Kidney tubule cell (primary cell): ENCODE data around the gene EBF3.

Experiments
- DNase-seq: peaks from one replicate; pipeline ENCODE4 v3.0.0-alpha.2; 2018; ENCODE audit warnings: low spot score

Gene EBF3

DNA sequence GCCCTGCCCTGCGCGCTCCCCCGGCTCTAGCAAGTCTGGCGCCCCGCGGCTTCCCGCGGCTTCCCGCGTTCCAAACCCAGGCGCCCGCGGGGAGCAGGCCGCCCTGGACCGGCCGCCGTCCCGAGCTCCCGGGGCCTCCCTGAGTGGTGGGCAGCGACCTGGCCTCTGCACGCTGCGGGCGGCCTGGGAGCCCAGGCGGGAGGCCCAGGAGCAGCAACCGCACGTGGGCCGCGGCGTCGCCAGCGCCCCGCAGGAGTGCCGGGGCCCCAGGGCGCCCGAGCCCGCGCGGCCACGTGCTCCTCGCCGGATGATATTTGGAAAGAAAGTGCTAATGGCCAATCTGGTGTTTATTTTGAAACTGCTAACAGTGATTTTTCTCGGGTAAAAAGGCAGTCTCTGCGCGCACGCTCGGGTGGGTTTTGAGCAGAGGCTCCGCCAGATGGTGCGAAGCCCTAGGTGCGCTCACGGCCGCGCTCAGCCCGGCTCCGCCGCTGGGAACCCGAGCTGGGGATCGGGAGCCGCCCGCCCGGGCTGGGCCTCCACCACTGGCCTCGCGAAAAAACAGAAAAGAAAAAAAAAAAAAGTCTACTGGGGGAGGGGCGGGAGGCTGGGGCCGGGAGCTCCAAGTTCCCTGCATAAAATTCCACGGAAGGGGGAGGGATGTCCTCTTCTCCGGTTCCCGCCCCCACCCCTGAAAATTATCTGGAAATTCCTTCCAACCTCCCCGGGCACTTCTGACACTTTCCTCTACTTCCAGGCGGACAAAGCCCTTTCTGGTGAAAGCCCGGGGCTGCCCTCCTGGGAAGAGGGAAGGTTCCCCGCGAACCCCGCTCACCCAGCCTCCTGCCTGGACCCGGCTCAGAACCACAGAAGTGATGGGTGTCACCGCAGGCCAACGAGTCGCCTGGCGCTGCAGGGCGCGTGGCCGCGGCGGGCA, 4.3 kb downstream of the EBF3 start:
- no peak for DNase-seq

- DNase-seq = no peak
Observed at GRCh38 chr10:129958629-129959543, 5.2 kb downstream of the EBF3 start.

DNA sequence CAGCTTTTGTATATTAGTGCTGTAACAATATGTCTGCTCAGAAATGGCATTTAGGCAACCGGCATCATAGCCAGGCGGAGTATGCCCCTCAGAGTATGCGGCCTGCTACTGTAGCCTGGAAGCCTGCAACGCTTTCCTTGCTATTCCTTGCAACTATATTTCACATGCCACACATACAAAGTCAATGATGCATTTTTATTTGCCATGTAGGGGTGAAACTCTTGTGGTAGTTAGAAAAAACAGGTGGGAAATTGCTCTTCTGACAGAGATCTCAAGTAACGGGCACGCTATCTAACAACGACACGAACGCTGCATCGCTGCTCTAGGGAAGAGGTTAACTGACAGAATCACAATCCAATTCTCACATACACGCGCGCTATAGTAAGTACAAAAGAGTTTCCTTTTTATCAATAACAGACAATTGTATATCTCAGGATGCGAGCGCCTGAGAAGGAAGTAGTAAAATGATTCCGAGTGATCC, 5.9 kb downstream of the EBF3 start:
- no peak for DNase-seq

- DNase-seq = no peak
Observed at GRCh38 chr10:129956876-129957673, 7.0 kb downstream of the EBF3 start.

GRCh38 chr10:129956286-129956670, 7.8 kb downstream of the EBF3 start:
- no peak for DNase-seq

- DNase-seq = peak; percentile 79
Observed at GRCh38 chr10:129955601-129956285, 8.3 kb downstream of the EBF3 start.

- no peak for DNase-seq
Observed at GRCh38 chr10:129954492-129955315, 9.4 kb downstream of the EBF3 start.

DNA sequence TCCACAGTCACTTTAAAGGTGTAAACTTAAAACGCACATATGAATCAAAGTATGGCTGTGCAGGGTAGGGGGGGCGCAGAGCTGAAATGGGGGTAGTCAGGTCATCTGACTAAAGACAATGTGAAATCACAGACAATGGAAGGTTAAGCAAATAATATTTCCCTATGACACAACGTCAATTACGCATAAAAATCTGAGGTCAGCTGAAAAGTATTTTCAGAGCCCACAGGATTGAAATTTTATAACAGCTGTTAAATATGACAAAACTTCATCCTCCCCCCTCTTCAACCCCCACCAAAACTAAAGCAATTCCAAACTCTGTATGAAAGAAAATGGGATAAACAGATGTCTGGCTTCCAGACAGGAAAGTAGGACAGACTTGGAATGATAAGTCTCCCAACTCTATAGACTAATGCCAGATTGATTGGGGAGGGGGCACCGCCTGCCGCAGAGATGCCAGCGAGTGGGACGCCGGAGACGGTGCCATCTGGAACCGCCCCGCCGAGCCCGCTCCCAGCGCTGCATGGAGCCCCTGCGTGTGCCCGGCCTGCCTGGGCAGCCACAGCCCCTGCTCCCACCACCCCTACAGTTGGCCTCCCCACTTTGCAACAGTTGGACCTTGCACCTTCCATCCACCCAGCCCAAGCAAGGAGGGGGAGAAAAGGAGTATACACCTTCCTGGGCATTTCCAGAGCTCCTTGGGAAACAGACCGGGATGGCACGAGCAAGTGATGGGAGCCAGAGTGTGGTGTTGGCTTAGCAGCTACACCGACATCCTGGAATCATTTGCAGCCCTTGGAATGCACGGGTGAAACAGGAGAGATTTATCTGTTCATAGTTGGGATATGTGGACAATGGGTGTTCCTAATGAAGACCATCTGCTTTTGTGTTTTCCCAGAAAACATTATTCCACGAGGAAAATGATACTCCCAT, 10.7 kb downstream of the EBF3 start:
- DNase-seq = no peak

DNA sequence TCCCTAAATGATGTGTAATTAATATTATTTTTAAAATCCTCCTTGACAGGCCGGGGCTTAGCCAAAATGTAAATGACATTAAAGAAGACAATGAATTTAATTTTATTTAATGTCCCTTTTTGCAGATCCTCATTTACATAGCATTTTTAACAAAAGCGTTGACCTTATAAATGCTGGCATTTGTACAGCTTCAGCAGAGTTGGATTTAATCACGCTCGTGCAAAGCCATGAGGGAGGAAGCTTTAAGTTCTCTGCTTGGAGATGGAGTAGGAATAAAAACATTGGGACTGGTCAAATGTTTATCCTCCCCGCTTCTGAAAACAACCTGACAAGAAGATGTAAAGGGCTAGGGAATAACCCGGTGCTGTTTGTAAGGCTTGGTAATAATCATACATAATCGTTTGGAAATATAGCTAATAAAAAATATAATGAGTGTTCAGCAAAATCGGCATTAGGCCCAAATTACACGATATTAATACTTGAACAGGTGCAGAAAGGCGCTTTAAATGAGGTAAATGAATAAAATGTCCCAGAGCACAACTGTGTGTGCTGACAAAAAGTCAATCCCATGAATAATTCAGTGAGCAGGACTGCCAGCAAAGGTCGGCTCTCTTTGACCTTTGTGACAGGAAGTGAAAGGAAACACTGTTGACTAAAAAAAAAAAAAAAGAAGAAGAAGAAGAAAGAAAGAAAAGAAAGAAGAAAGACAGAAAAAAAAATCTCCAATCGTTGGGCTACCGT, 11.5 kb downstream of the EBF3 start:
- no peak for DNase-seq

- no peak for DNase-seq
Observed at GRCh38 chr10:129951970-129952265, 12.2 kb downstream of the EBF3 start.

- no peak for DNase-seq
Observed at GRCh38 chr10:129951101-129951969, 12.7 kb downstream of the EBF3 start.

DNA sequence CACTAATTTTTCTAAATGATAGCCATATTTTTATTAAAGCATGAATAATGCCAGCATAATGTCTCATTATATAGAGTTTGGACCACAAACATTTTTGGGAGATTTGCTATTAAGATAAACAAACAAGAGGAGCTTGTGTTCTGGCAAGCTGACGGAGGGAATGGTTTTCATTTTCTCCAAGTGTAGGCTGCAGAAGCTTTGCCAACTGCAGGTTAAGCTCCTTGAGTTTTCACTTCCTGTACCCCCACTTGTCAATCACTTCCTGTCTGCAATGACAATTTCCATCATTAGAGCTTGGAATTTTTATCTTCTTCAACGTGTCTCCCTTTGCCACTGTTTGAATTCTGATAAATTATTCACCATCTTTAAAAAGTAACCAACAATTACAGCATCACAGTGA, 13.4 kb downstream of the EBF3 start:
- DNase-seq = no peak

- DNase-seq = no peak
Observed at GRCh38 chr10:129949891-129950291, 14.2 kb downstream of the EBF3 start.

GRCh38 chr10:129949411-129949810, 14.7 kb downstream of the EBF3 start:
- DNase-seq = no peak

DNA sequence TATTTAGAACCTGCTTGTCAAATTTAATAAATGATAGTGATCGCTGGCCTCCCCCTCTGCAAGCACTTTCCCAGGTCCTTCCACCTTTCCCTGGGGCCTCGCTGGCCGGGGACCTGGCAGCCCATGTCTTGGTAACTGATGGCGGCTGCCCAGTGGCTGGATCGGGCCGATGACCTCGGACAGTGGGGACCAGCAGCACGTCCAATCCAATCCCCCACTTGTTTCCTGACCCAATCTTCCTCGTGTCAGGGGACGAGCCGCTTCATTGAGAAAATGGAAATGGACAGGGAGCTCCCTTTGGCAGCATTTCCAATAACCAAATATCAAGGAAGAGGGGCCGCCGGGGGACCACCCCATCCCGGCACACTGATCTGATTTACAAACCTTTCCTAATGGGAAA, 17.2 kb downstream of the EBF3 start:
- no peak for DNase-seq

- DNase-seq = no peak
Observed at GRCh38 chr10:129945941-129946760, 17.9 kb downstream of the EBF3 start.

DNA sequence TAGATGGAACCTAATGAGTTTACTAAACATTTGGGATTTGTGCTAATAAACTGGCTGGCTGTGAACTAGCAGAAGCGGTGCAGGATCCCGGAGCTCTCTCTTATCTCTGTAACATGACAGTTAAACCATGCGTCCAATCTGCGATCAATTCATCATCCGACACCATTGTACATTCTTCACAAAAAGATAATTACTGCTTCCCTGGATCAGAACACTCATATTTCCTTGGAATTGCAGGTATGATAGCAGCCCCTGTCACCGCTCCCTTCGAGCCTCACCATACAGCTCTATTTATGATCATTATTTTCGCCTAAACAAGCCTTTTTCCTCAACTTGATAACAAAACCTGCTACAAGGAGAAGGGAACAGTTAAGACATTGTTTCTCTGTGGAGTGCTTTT, 18.5 kb downstream of the EBF3 start:
- DNase-seq = no peak
